ENCODE results near the gene SOWAHA. TPM values are rescaled to one million over a fixed set of nuclear protein-coding genes. Genes with fewer than 3 reads are reported as not detected.

Gene SOWAHA
- total and polyA plus RNA-seq, 10 of the 15 experiments (the other 5 are each of a cell fraction or from before 2014, with no cell fraction given), result 0.02 to 0.37 (median 0.05) TPM; not detected in 4

GRCh38 chr5:132812781-132813598 is at the start of gene SOWAHA (continued):
- TF ChIP-seq SIN3A (IDR thresholded peaks at IDR 0.05; ENCODE audit: low read depth, low read length), result no peak
- no peak for TF ChIP-seq USF1 (IDR thresholded peaks at IDR 0.05; ENCODE audit: borderline replicate concordance, extremely low read length, insufficient read depth, low read depth, low read length)
- TF ChIP-seq DPF2 (IDR thresholded peaks at IDR 0.05), result no peak

- FAIRE-seq (no peak), DNase-seq (ENCODE audit: low read depth, low spot score) (no peak), ATAC-seq (no peak)
- RAD21 ChIA-PET (ENCODE audit: unreplicated experiment), result no interaction called here
- no peaks in the 10 kb centered on the region for H3K79me2 ChIP-seq (ENCODE audit: control insufficient read depth, insufficient read depth, low read length)
- H3K9me3 ChIP-seq (replicated peaks; ENCODE audit: control insufficient read depth, insufficient read depth, low read length), result no peaks in the 10 kb centered on the region
- no peaks in the 10 kb centered on the region for H3K4me1 ChIP-seq (ENCODE audit: control insufficient read depth, insufficient read depth, low read length)
- H3K9ac ChIP-seq (ENCODE audit: control insufficient read depth, insufficient read depth, low read length), result no peak overlapping the region
- intact Hi-C loops (cut with micrococcal nuclease; ENCODE audit: unreplicated experiment) (no loop called here), in situ Hi-C loops (cut with MboI) (no loop called here)
- no peaks in the 10 kb centered on the region for H4K20me1 ChIP-seq (ENCODE audit: control insufficient read depth, insufficient read depth)
- no peaks in the 10 kb centered on the region for H3K27me3 ChIP-seq (replicated peaks in 1 of 2; ENCODE audit: control insufficient read depth in 2 of 2, insufficient read depth in 2 of 2, low read length in 1 of 2)
- H3K4me3 ChIP-seq, result no peak overlapping the region
- H3K27ac ChIP-seq (ENCODE audit: control insufficient read depth, insufficient read depth), result no peak overlapping the region
- no peak overlapping the region for H3K4me2 ChIP-seq (ENCODE audit: control insufficient read depth, insufficient read depth)
- peaks cover 6 to 25% of the 10 kb centered on the region in 2 experiments for H3K36me3 ChIP-seq (ENCODE audit: control insufficient read depth in 2 of 2, insufficient read depth in 2 of 2, low read length in 1 of 2)
- TF ChIP-seq DPF2 (IDR thresholded peaks at IDR 0.05), result no peak
- H2AFZ ChIP-seq (ENCODE audit: control insufficient read depth, low read depth, low read length), result no peak overlapping the region
- SMC1A ChIA-PET (ENCODE audit: uncharacterized antibody, unreplicated experiment), result interaction anchor here (2.0 to 2.3 kb wide), 2 partner anchors 9 to 10 kb away, joined by 7 to 8 read pairs; no protein-coding TSS in a partner anchor
- BruUV-seq (replicated peaks), result no TSS peak
- 94% methylated on average over 10 of the region's 10 CpGs for WGBS (ENCODE audit: insufficient coverage, insufficient replicate concordance, low lambda C conversion rate, missing lambda C conversion rate)
- POLR2A ChIA-PET, result no interaction called here
- CTCF ChIA-PET, result interaction anchor here (0.6 to 1.2 kb wide), 3 partner anchors 11 to 56 kb away, joined by 3 read pairs; no protein-coding TSS in a partner anchor
Observed at GRCh38 chr5:132764051-132764450, 49.1 kb upstream of the SOWAHA start.

All from GM12878 (cell line).